ENCODE measurements around the gene NDST3.

The NDST3 gene

DNA sequence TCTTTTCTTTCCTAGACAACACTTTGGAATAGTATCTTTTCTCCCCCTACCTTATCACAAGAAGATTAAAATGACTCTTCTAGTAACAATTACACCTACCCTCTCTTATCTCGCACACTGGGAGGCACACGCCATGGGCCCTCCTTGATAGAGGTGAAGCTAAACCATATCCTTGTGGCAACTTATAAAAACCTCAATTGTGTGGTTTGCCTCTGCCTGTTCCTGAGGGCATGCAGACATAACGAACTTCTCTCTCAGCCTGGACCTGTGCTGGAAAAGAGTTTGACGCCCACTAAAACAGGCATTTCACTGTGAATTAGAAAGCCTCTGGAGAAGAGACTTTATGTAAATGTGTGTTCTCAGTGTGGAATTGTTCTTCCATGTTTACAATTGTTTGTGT lies 141.2 kb downstream of the NDST3 start:
- H3K4me3 ChIP-seq (ENCODE audit: low read length): no peak overlapping the region
- no peak for TF ChIP-seq ZNF274 (IDR thresholded peaks at IDR 0.05; ENCODE audit: low read depth, low read length)

DNA sequence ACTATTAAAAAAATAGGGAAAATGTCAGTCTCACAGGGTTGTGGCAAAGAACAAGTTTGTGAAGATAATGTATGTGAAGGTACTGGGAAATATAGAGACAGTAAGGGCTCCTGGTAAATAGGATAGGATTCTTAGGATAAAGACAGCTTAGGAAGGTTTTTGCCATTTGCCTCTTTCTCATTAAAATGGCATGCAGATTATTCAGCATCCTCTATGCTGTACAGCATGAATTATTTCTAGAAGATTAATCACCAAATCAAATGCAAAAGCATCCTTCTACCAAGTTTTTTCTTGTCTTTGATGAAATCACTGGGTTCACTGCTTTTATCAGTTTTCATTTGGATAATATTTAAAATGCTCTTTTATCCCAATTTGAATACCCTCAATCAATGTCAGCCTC lies 142.8 kb downstream of the NDST3 start:
- no peak overlapping the region for H3K4me3 ChIP-seq (ENCODE audit: low read length)
- no peak for TF ChIP-seq ZNF274 (IDR thresholded peaks at IDR 0.05; ENCODE audit: low read depth, low read length)

DNA sequence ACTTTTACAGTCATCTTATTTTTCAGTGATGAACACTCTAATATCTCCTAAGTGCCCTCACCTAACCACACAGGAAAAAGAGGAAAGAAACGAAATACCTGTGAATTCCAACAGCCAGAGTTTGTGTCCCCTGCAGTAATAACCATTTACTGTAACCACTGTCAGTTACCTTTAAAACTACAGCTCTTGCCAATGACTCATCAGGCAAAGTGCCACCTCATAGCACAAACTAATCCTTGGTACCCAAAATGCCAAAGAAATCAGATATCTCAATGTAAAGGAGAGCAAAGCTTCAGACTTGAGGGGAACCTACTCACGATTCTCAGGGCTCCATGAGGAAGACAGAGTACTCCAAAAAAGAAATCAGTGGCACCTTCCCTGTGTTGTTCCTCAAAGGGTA lies 146.5 kb downstream of the NDST3 start:
- H3K4me3 ChIP-seq (ENCODE audit: low read length): no peak overlapping the region
- no peak for TF ChIP-seq ZNF274 (IDR thresholded peaks at IDR 0.05; ENCODE audit: low read depth, low read length)

DNA sequence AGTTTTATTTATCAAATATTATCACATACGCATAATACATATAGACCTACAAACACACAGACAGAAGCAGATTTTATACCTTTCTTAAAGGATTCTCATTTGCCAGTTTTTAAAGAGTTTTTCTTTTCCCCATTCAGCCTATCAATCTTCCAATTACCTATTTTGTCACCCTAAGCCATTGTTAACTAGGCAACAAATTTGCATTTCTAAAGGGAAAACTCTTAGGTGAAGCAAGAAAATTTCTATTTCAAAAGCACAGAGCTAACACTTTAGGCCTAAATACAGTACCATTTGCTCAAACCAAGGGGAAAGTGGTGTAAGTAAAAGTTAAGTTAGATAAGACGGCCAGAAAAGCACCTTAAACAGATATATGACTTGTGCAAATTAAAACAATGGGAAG lies 156.6 kb downstream of the NDST3 start:
- no peak overlapping the region for H3K4me3 ChIP-seq (ENCODE audit: low read length)
- TF ChIP-seq ZNF274 (IDR thresholded peaks at IDR 0.05; ENCODE audit: low read depth, low read length): no peak

DNA sequence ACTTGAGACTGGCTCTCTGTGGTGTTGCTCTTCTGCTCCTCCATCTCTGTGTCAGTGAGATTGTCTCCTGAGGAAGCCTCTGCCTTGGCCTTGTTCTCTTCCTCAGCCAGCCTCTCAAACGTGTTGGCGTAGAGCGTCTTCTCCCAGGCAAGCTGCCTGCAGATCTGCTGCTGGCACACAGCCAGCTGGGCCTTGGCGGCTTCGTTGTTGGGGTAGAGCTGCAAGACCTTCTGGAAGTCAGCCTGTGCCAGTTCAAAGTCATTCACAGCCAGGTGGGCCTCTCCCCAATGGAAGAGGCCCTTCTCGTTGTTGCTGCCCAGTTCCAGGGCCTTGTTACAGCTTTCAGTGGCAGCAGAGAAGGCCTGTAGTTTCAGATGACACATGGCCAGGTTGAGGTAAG lies 159.1 kb downstream of the NDST3 start:
- TF ChIP-seq ZNF274 (IDR thresholded peaks at IDR 0.05; ENCODE audit: low read depth, low read length): no peak

DNA sequence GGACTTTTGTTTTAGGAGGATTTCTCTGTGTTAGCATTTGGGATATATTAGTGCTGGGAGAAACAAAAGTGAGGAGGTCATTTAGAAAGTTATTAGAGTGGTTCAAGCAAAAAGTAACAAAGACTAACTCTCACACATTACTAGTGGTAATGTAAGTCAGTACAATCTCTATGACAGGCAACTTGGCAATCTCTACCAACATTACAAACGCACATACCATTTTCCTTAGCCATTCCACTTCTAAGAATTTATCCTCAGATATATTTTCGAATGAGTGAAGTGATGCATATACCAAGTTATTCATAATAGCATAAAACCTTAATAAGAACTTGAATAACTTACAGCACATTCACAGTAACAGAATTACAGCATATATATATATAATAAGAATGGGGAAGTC lies 172.3 kb downstream of the NDST3 start:
- no peak overlapping the region for H3K4me3 ChIP-seq (ENCODE audit: low read length)
- no peak for TF ChIP-seq ZNF274 (IDR thresholded peaks at IDR 0.05; ENCODE audit: low read depth, low read length)

More for the DNA sequence above, 159.1 kb downstream of the NDST3 start:
- no peak overlapping the region for H3K4me3 ChIP-seq (ENCODE audit: low read length)

GRCh38 chr4:118213101-118213500 lies 178.8 kb downstream of the NDST3 start:
- no peak overlapping the region for H3K4me3 ChIP-seq (ENCODE audit: low read length)
- TF ChIP-seq ZNF274 (IDR thresholded peaks at IDR 0.05; ENCODE audit: low read depth, low read length): no peak

DNA sequence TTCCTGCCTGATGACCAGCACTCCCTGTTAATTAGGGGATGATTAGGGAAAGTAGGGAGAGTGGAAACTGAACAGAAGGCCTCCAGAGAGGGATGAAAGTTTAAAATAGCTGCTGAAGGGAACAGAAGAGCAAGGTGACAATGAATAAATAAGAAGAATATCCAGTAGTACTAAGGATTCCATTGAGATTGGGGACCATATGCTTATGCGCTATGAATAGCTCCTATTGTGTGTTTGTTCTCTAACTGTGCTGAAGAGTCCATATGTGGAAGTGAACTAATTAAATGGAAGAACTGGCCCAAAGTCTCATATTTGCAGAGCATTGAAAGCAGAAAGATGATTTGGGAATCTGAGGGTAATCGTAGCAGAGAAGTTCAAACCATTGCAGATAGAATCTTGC lies 181.5 kb downstream of the NDST3 start:
- TF ChIP-seq ZNF274 (IDR thresholded peaks at IDR 0.05; ENCODE audit: low read depth, low read length): no peak
- H3K4me3 ChIP-seq (ENCODE audit: low read length): no peak overlapping the region

GRCh38 chr4:118221227-118221800 lies 187.0 kb downstream of the NDST3 start:
- no peak for TF ChIP-seq ZNF274 (IDR thresholded peaks at IDR 0.05; ENCODE audit: low read depth, low read length)
- no peak overlapping the region for H3K4me3 ChIP-seq (ENCODE audit: low read length)

- no peak for TF ChIP-seq ZNF274 (IDR thresholded peaks at IDR 0.05; ENCODE audit: low read depth, low read length)
- H3K4me3 ChIP-seq (ENCODE audit: low read length): no peak overlapping the region
These were observed 190.1 kb downstream of the NDST3 start for GRCh38 chr4:118224243-118224829.

GRCh38 chr4:118225511-118225910 lies 191.2 kb downstream of the NDST3 start:
- no peak for TF ChIP-seq ZNF274 (IDR thresholded peaks at IDR 0.05; ENCODE audit: low read depth, low read length)
- H3K4me3 ChIP-seq (ENCODE audit: low read length): no peak overlapping the region

DNA sequence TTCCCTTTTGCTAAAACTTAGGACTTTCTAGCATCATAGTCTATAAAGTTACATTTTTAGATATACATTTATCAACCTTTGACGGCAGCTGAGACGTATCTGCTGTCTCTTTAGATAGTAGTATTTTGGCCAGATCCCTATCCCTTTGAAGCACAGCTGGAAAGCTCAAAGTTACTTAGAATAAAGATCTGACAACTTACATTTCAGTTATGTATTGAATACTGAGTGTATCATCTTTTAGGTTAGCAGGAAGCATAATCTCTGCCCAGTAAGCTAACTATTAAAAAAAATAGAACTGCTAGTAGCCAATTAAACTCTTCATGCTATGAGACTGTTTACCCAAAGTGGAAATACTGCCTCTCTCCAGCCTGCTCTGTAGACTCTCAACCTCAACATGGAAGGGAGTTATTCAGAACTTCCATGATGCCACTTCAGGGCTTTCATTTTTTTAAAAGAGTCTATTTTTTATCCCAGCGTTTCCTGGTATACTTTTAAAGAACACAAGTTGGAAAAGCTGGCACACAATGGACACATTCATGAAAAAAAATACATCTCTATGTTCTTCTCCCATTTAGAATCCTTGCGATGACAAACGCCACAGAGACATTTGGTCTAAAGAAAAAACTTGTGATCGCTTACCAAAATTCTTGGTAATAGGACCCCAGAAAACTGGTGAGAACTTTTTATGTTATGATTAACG lies 192.2 kb downstream of the NDST3 start:
- no peak overlapping the region for H3K4me3 ChIP-seq (ENCODE audit: low read length)
- TF ChIP-seq ZNF274 (IDR thresholded peaks at IDR 0.05; ENCODE audit: low read depth, low read length): no peak

DNA sequence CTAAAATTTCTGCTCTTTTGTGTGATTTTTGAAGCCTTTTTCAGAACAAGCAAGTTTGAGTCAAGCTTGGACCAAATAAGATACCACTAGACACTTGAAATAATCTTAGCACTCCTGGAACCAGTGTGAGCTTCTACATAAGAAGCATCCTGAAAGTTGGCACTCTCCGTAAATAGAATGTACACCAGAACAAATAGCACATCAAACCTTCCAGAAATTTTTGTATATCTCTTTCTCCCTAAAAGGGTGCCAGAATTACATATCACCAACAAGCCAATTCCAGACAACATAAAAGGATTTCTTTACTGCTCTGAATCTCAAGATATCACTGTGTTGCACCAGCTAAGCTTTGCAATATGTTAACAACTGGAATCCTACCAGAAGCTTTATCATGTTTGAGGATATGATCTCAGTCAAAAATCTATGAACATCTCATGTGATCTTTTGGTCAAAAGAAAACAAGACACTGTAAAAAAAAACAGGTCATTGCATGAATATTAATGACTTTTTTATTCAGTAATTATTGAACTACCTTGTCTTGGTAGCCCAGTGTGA lies 201.4 kb downstream of the NDST3 start:
- TF ChIP-seq ZNF274 (IDR thresholded peaks at IDR 0.05; ENCODE audit: low read depth, low read length): no peak
- H3K4me3 ChIP-seq (ENCODE audit: low read length): no peak overlapping the region

- no peak overlapping the region for H3K4me3 ChIP-seq (ENCODE audit: low read length)
- TF ChIP-seq ZNF274 (IDR thresholded peaks at IDR 0.05; ENCODE audit: low read depth, low read length): no peak
These were observed 203.2 kb downstream of the NDST3 start for GRCh38 chr4:118237531-118237930.

DNA sequence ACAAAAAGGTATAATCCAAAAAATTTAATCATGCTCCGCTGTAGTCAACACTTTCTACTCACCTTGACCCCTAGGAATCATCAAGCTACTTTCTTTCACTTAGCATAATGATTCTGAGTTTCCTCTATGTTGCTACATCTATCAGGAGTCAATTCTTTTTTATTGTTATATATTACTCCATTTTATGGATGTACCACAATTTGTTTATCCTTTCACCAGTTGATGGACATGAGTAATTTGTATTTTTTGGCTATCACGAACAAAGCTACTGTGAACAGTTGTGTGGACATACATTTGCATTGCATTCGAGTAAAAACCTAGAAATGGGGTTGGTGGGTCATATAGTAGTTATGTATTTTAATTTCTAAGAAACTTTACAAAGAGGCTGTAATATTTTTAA lies 215.6 kb downstream of the NDST3 start:
- TF ChIP-seq ZNF274 (IDR thresholded peaks at IDR 0.05; ENCODE audit: low read depth, low read length): no peak
- no peak overlapping the region for H3K4me3 ChIP-seq (ENCODE audit: low read length)
